Activated CD4-positive, alpha-beta T cell treated with anti-CD3 and anti-CD28 coated beads for 24 hours (primary cell): ENCODE results near the gene ADAM12.
"Not testable (repeated sequence)": the region's sequence is repeated elsewhere in the genome, so short reads cannot be mapped to it uniquely, and the experiment has no call there.

ENCODE experiments used
- DNase-seq, 2 donors: peaks; one replicate each; pipeline ENCODE4 v3.0.0-alpha.2; 2020; ENCODE audit warnings: low read depth in 2 of 2

ADAM12 gene

GRCh38 chr10:126185676-126186447, 202.4 kb downstream of the ADAM12 start:
- no peak for DNase-seq

GRCh38 chr10:126181626-126182025, 206.7 kb downstream of the ADAM12 start:
- DNase-seq = no peak

GRCh38 chr10:126179637-126180036, 208.6 kb downstream of the ADAM12 start:
- DNase-seq = no peak

- DNase-seq = no peak
These were observed 210.8 kb downstream of the ADAM12 start for GRCh38 chr10:126177417-126178030.

- no peak for DNase-seq
These were observed 212.5 kb downstream of the ADAM12 start for GRCh38 chr10:126175641-126176262.

- DNase-seq = not testable (repeated sequence)
These were observed 215.5 kb downstream of the ADAM12 start for GRCh38 chr10:126172755-126173154.

- DNase-seq = no peak
These were observed 216.7 kb downstream of the ADAM12 start for GRCh38 chr10:126171555-126171954.

- DNase-seq = no peak
These were observed 217.5 kb downstream of the ADAM12 start for GRCh38 chr10:126170776-126171175.

GRCh38 chr10:126170371-126170770, 217.9 kb downstream of the ADAM12 start:
- no peak for DNase-seq

- no peak for DNase-seq
These were observed 218.4 kb downstream of the ADAM12 start for GRCh38 chr10:126169899-126170298.

GRCh38 chr10:126166797-126167196, 221.5 kb downstream of the ADAM12 start:
- no peak for DNase-seq

- no peak for DNase-seq
These were observed 222.4 kb downstream of the ADAM12 start for GRCh38 chr10:126165874-126166273.

- no peak for DNase-seq
These were observed 224.8 kb downstream of the ADAM12 start for GRCh38 chr10:126163506-126163905.

- no peak for DNase-seq
These were observed 226.6 kb downstream of the ADAM12 start for GRCh38 chr10:126161691-126162090.

- no peak for DNase-seq
These were observed 227.2 kb downstream of the ADAM12 start for GRCh38 chr10:126160971-126161630.

- no peak for DNase-seq
These were observed 227.7 kb downstream of the ADAM12 start for GRCh38 chr10:126160571-126160970.

- no peak for DNase-seq
These were observed 230.0 kb downstream of the ADAM12 start for GRCh38 chr10:126158133-126158892.

GRCh38 chr10:126157189-126157588, 231.1 kb downstream of the ADAM12 start:
- no peak for DNase-seq

- no peak for DNase-seq
These were observed 231.8 kb downstream of the ADAM12 start for GRCh38 chr10:126156503-126156902.

- no peak for DNase-seq
These were observed 232.3 kb downstream of the ADAM12 start for GRCh38 chr10:126156012-126156411.

- DNase-seq = no peak
These were observed 232.7 kb downstream of the ADAM12 start for GRCh38 chr10:126155528-126155927.
